PC-9 (cell line): ENCODE data around the gene MPP3.

Experiments used
- EZH2 ChIP-seq: fragments of 200-600 bp; sonication (generic); IDR thresholded peaks from 2 replicates; pipeline ENCODE4 v1.8.0; 2017; ENCODE audit warnings: antibody characterized with exemption, low read depth
- TF ChIP-seq, protein P1 (sequence below): fragments of 200-600 bp; sonication (generic); conservative IDR thresholded peaks from 2 replicates; pipeline ENCODE4 v1.6.1; 2017; ENCODE audit warnings: mixed run types, antibody characterized with exemption, mild to moderate bottlenecking, moderate library complexity

- TF ChIP-seq, protein P1, sequence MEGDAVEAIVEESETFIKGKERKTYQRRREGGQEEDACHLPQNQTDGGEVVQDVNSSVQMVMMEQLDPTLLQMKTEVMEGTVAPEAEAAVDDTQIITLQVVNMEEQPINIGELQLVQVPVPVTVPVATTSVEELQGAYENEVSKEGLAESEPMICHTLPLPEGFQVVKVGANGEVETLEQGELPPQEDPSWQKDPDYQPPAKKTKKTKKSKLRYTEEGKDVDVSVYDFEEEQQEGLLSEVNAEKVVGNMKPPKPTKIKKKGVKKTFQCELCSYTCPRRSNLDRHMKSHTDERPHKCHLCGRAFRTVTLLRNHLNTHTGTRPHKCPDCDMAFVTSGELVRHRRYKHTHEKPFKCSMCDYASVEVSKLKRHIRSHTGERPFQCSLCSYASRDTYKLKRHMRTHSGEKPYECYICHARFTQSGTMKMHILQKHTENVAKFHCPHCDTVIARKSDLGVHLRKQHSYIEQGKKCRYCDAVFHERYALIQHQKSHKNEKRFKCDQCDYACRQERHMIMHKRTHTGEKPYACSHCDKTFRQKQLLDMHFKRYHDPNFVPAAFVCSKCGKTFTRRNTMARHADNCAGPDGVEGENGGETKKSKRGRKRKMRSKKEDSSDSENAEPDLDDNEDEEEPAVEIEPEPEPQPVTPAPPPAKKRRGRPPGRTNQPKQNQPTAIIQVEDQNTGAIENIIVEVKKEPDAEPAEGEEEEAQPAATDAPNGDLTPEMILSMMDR = no peak
- TF ChIP-seq EZH2 = no peak
These were observed 40.9 kb upstream of the MPP3 start for GRCh38 chr17:43873815-43874214.
